HCT116 (cell line): ENCODE measurements around the gene ATP10B. TPM values are rescaled to one million over a fixed set of nuclear protein-coding genes. Genes with fewer than 3 reads are reported as not detected.

Experiments used
- ATAC-seq: fragments of 200-7000 bp; cut with Tn5 transposase; 2 replicates; pipeline ENCODE4 v1.9.1; 2020; ENCODE audit warnings: mild to moderate bottlenecking, moderate library complexity
- BruUV-seq: library from RNA; stranded (reverse); fragments of 400-500 nt; replicated peaks from 2 replicates; lab custom pipeline; 2021; lab: Mats Ljungman, UMichigan
- CTCF ChIA-PET: fragments of 300-600 bp; sonication (Branson Sonifier 250); formaldehyde crosslinking; loops from one replicate; lab custom pipeline; 2021; ENCODE audit warnings: antibody characterized with exemption; lab: Charles Lee
- POLR2A ChIA-PET: fragments of 300-600, 350-600 bp; sonication (Branson Sonifier 250); formaldehyde crosslinking; loops from one replicate; lab custom pipeline; 2021; ENCODE audit warnings: antibody characterized with exemption; lab: Charles Lee
- RAD21 ChIA-PET, 2 experiments: fragments of 300-600 bp; sonication (Branson Sonifier 250); formaldehyde crosslinking; loops; one replicate each; lab custom pipeline; 2023; ENCODE audit warnings: low total read pairs in 2 of 2; ENCODE audit not compliant: uncharacterized antibody in 2 of 2, unreplicated experiment in 2 of 2, low non-redundant PET in 1 of 2; lab: Charles Lee
- DNase-seq: peaks from one replicate; pipeline ENCODE4 v3.0.0-alpha.2; 2010; ENCODE audit warnings: low read depth, low spot score
- H2AFZ ChIP-seq: fragments of 200-600 bp; shearing (Covaris generic), sonication (generic); 2 replicates; pipeline ENCODE4 v1.6.1; 2017; ENCODE audit warnings: low read depth, mixed run types, mixed read lengths, antibody characterized with exemption, low read length; ENCODE audit not compliant: poor library complexity, severe bottlenecking
- H3K27ac ChIP-seq: 2 replicates; pipeline ENCODE4 v1.5.1; 2012; ENCODE audit warnings: low read depth, low read length
- H3K27me3 ChIP-seq: fragments of 200-600 bp; sonication (generic); 2 replicates; pipeline ENCODE4 v1.6.1; 2016; ENCODE audit warnings: mixed run types, low read length, mixed read lengths; ENCODE audit not compliant: insufficient read depth
- H3K36me3 ChIP-seq, 2 experiments: fragments of 200-500 bp in 1 of 2; fragments of 200-600 bp in 1 of 2; sonication (Bioruptor generic) in 1 of 2; sonication (generic) in 1 of 2; 2 replicates each; pipeline versions ENCODE4 v1.5.1 to v1.6.1; 2014 to 2016; ENCODE audit warnings: low read length in 2 of 2, inconsistent platforms in 1 of 2, mixed read lengths in 1 of 2, mixed run types in 1 of 2; ENCODE audit not compliant: insufficient read depth in 2 of 2, control insufficient read depth in 1 of 2
- H3K4me1 ChIP-seq, 2 experiments: fragments of 200-600 bp in 1 of 2; sonication (generic) in 1 of 2; 2 replicates each; pipeline versions ENCODE4 v1.5.1 to v1.6.1; 2012 to 2017; ENCODE audit warnings: low read length in 2 of 2, inconsistent platforms in 1 of 2, mild to moderate bottlenecking in 1 of 2, mixed read lengths in 1 of 2, mixed run types in 1 of 2, moderate library complexity in 1 of 2; ENCODE audit not compliant: insufficient read depth in 2 of 2, control insufficient read depth in 1 of 2
- H3K4me2 ChIP-seq: fragments of 200-600 bp; sonication (generic); 2 replicates; pipeline ENCODE4 v1.6.1; 2017; ENCODE audit warnings: mixed run types, low read length, mixed read lengths
- H3K4me3 ChIP-seq, 2 experiments: fragments of 200-600 bp in 1 of 2; sonication (generic) in 1 of 2; replicated peaks in 1 of 2; 2 replicates each; pipeline ENCODE4 v1.5.1; 2011 to 2016; ENCODE audit warnings: low read length in 2 of 2, control low read depth in 1 of 2, low read depth in 1 of 2, mild to moderate bottlenecking in 1 of 2, mixed read lengths in 1 of 2, mixed run types in 1 of 2
- H3K79me2 ChIP-seq: fragments of 200-600 bp; sonication (generic); 2 replicates; pipeline ENCODE4 v1.6.1; 2017; ENCODE audit warnings: mild to moderate bottlenecking, mixed run types, low read length, moderate library complexity, mixed read lengths; ENCODE audit not compliant: insufficient read depth
- H3K9ac ChIP-seq: fragments of 200-600 bp; sonication (generic); 2 replicates; pipeline ENCODE4 v1.6.1; 2016; ENCODE audit warnings: low read length, mixed read lengths
- H3K9me2 ChIP-seq: fragments of 200-600 bp; sonication (generic), shearing (Covaris generic); 2 replicates; pipeline ENCODE4 v1.6.1; 2017; ENCODE audit warnings: mixed run types, mild to moderate bottlenecking, moderate library complexity; ENCODE audit not compliant: insufficient read depth
- H3K9me3 ChIP-seq, 2 experiments: fragments of 200-500 bp in 1 of 2; fragments of 200-600 bp in 1 of 2; sonication (Bioruptor generic) in 1 of 2; sonication (generic) in 1 of 2; 2 replicates each; pipeline ENCODE4 v1.6.1; 2014 to 2017; ENCODE audit warnings: low read length in 2 of 2, mixed read lengths in 2 of 2, inconsistent platforms in 1 of 2, low read depth in 1 of 2, mild to moderate bottlenecking in 1 of 2, mixed run types in 1 of 2, moderate library complexity in 1 of 2; ENCODE audit not compliant: control insufficient read depth in 1 of 2, insufficient read depth in 1 of 2
- H4K20me1 ChIP-seq: fragments of 200-600 bp; sonication (generic), shearing (Covaris generic); 2 replicates; pipeline ENCODE4 v1.6.1; 2017; ENCODE audit warnings: mixed run types, mild to moderate bottlenecking, moderate library complexity; ENCODE audit not compliant: insufficient read depth
- EZH2 ChIP-seq: fragments of 200-600 bp; sonication (generic); IDR thresholded peaks from 2 replicates; pipeline ENCODE4 v1.6.1; 2017; ENCODE audit warnings: antibody characterized with exemption, mixed run types
- RAD21 ChIP-seq: IDR thresholded peaks from 2 replicates; pipeline ENCODE4 v1.6.1; 2012; ENCODE audit warnings: low read depth, mild to moderate bottlenecking
- SP1 ChIP-seq: IDR thresholded peaks from 2 replicates; pipeline ENCODE4 v1.6.1; 2012; ENCODE audit warnings: low read depth
- ZNF274 ChIP-seq: fragments of 200-500 bp; sonication (Bioruptor generic); IDR thresholded peaks from 2 replicates; pipeline ENCODE4 v1.6.1; 2014; ENCODE audit warnings: mild to moderate bottlenecking, low read depth, low read length, inconsistent platforms
- intact Hi-C: fragments of 100-400 bp; cut with micrococcal nuclease; formaldehyde crosslinking; loops from 2 replicates; pipeline ENCODE4 v1.10.0; 2022
- total RNA-seq: library from RNA; stranded (reverse); gene quantifications from one replicate; pipeline ENCODE4 v1.2.1, GENCODE V29; 2021; ENCODE audit not compliant: unreplicated experiment
- TF ChIP-seq, protein P1 (sequence below): IDR thresholded peaks from 2 replicates; pipeline ENCODE4 v1.6.1; 2012
- TF ChIP-seq, protein P2 (sequence below): IDR thresholded peaks from 2 replicates; pipeline ENCODE4 v1.6.1; 2012; ENCODE audit warnings: low read depth
- TF ChIP-seq, protein P3 (sequence below), 3 experiments: fragments of 200-600 bp in 1 of 3; sonication (generic) in 1 of 3; IDR thresholded peaks in 2 of 3; conservative IDR thresholded peaks in 1 of 3; 2 replicates each; pipeline ENCODE4 v1.5.1; 2012 to 2017; ENCODE audit warnings: low read depth in 2 of 3, low read length in 2 of 3, antibody characterized with exemption in 1 of 3, borderline replicate concordance in 1 of 3, control low read depth in 1 of 3, mild to moderate bottlenecking in 1 of 3, mixed read lengths in 1 of 3, mixed run types in 1 of 3, moderate library complexity in 1 of 3; ENCODE audit not compliant: insufficient read depth in 1 of 3

ATP10B gene
- total RNA-seq, 1 experiment from 2014 or later: 0.07 TPM

GRCh38 chr5:160643616-160644240 lies 208.3 kb downstream of the ATP10B start (continued):
- TF ChIP-seq RAD21 (no peak), ZNF274 (no peak)
- TF ChIP-seq, protein P1, sequence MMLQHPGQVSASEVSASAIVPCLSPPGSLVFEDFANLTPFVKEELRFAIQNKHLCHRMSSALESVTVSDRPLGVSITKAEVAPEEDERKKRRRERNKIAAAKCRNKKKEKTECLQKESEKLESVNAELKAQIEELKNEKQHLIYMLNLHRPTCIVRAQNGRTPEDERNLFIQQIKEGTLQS: no peak
- TF ChIP-seq, protein P2, sequence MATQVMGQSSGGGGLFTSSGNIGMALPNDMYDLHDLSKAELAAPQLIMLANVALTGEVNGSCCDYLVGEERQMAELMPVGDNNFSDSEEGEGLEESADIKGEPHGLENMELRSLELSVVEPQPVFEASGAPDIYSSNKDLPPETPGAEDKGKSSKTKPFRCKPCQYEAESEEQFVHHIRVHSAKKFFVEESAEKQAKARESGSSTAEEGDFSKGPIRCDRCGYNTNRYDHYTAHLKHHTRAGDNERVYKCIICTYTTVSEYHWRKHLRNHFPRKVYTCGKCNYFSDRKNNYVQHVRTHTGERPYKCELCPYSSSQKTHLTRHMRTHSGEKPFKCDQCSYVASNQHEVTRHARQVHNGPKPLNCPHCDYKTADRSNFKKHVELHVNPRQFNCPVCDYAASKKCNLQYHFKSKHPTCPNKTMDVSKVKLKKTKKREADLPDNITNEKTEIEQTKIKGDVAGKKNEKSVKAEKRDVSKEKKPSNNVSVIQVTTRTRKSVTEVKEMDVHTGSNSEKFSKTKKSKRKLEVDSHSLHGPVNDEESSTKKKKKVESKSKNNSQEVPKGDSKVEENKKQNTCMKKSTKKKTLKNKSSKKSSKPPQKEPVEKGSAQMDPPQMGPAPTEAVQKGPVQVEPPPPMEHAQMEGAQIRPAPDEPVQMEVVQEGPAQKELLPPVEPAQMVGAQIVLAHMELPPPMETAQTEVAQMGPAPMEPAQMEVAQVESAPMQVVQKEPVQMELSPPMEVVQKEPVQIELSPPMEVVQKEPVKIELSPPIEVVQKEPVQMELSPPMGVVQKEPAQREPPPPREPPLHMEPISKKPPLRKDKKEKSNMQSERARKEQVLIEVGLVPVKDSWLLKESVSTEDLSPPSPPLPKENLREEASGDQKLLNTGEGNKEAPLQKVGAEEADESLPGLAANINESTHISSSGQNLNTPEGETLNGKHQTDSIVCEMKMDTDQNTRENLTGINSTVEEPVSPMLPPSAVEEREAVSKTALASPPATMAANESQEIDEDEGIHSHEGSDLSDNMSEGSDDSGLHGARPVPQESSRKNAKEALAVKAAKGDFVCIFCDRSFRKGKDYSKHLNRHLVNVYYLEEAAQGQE: no peak
- TF ChIP-seq, all 23 proteins: peak for 0

DNA sequence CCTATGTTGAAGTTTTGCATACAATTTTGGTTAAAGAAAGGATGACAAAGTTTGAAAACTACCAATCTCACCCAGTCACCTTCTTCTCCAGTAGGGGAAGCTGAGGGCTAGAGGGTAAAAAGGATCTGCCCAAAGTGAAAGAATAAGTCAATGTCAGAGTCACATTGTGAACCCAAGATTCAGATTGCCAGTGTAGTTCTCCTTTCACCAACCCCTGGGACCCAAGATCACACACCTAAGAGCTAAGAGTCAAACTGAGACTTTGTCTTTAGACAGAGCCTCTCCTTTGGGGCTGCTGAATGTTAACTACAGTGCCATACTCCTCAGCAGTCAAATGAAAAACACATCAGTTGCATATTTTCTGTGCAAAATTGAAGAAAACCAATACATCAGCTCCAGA lies 210.6 kb downstream of the ATP10B start:
- TF ChIP-seq EZH2 (no peak), SP1 (no peak)
- TF ChIP-seq, protein P3, sequence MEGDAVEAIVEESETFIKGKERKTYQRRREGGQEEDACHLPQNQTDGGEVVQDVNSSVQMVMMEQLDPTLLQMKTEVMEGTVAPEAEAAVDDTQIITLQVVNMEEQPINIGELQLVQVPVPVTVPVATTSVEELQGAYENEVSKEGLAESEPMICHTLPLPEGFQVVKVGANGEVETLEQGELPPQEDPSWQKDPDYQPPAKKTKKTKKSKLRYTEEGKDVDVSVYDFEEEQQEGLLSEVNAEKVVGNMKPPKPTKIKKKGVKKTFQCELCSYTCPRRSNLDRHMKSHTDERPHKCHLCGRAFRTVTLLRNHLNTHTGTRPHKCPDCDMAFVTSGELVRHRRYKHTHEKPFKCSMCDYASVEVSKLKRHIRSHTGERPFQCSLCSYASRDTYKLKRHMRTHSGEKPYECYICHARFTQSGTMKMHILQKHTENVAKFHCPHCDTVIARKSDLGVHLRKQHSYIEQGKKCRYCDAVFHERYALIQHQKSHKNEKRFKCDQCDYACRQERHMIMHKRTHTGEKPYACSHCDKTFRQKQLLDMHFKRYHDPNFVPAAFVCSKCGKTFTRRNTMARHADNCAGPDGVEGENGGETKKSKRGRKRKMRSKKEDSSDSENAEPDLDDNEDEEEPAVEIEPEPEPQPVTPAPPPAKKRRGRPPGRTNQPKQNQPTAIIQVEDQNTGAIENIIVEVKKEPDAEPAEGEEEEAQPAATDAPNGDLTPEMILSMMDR (IDR thresholded peaks at IDR 0.05 in 2 of 3, conservative IDR thresholded peaks at IDR 0.05 in 1 of 3; ENCODE audit: borderline replicate concordance in 1 of 3, insufficient read depth in 1 of 3, low read depth in 2 of 3, low read length in 2 of 3): no peak
- BruUV-seq: no TSS peak

More for the DNA sequence above, 210.6 kb downstream of the ATP10B start:
- H3K4me3 ChIP-seq: no peak overlapping the region
- no peak overlapping the region for H3K4me2 ChIP-seq
- H2AFZ ChIP-seq: no peak overlapping the region
- H3K79me2 ChIP-seq: no peaks in the 10 kb centered on the region
- POLR2A ChIA-PET: no interaction called here
- H3K27me3 ChIP-seq: 0 out of 2 replicates have a peak, but pooled peaks cover 3% of the 10 kb centered on the region
- H3K9me2 ChIP-seq: no peaks in the 10 kb centered on the region
- H3K9ac ChIP-seq: no peak overlapping the region
- no peak for ATAC-seq
- no peaks in the 10 kb centered on the region for H4K20me1 ChIP-seq
- no peaks in the 10 kb centered on the region for H3K9me3 ChIP-seq
- no peak for DNase-seq
- intact Hi-C loops: no loop called here
- no peak overlapping the region for H3K27ac ChIP-seq
- RAD21 ChIA-PET: no interaction called here
- no peaks in the 10 kb centered on the region for H3K36me3 ChIP-seq
- H3K4me1 ChIP-seq: no peaks in the 10 kb centered on the region
- CTCF ChIA-PET: no interaction called here
